ENCODE results near the gene PDCD1LG2. TPM values are rescaled to one million over a fixed set of nuclear protein-coding genes. Genes with fewer than 3 reads are reported as not detected.

PDCD1LG2 gene
- total and polyA plus RNA-seq, 2 of the 8 experiments (the other 6 are each of a cell fraction or from before 2014, with no cell fraction given) = not detected

DNA sequence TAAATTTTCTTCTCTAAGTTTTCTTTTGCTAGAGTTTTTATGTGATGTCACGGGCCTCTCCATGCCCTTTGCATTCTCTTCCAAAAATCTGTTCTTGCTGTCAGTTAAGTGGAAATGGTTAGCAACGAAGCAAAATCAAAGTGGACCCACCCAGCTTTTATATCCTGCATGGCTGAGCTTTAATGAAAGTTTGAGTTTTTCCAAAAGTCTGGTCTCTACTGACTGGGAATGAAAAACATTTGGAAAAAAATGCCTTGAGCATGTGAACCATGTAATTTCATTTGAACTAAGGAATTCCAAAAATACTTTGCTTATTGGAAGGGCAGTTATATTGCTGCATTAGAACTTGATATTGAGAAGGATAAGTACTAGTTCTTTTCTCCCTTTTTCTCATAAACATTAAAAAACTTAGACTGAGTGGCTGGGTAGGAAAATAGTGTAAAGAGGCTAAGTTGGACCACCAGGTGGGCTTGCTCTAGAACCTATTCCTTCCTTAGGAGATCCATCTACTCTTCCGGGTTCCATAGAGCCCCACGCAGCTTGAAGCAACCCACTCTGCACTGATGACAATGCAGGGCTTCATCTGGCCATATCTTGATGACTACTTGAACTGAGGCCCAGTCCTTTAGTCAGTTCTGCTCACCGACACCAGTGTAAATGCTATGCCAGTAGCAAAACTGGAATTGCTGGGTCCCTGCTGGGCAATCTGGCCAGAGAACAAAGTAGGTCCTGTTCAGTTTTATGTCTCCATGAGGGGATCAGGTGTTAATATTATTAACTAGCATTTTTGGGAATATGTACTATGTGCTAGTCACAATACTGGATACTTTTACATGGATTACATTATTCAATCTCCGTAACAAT lies 101.2 kb downstream of the PDCD1LG2 start (continued):
- TF ChIP-seq POLR2AphosphoS5 (IDR thresholded peaks at IDR 0.05; ENCODE audit: low read depth, low read length) (no peak), CHD2 (IDR thresholded peaks at IDR 0.05; ENCODE audit: low read length) (no peak), SIRT6 (IDR thresholded peaks at IDR 0.05; ENCODE audit: low read length) (no peak), EZH2 (IDR thresholded peaks at IDR 0.05; ENCODE audit: low read depth, low read length, severe bottlenecking) (no peak)
- TF ChIP-seq, protein P1, sequence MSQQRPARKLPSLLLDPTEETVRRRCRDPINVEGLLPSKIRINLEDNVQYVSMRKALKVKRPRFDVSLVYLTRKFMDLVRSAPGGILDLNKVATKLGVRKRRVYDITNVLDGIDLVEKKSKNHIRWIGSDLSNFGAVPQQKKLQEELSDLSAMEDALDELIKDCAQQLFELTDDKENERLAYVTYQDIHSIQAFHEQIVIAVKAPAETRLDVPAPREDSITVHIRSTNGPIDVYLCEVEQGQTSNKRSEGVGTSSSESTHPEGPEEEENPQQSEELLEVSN (IDR thresholded peaks at IDR 0.05) = no peak
